Measurements from ENCODE around the gene SYAP1. TPM values are rescaled to one million over a fixed set of nuclear protein-coding genes. Genes with fewer than 3 reads are reported as not detected.
A peak's percentile ranks its signal among the peaks of the same experiment; 100 is the strongest.

Gene SYAP1
- total and polyA plus RNA-seq, 9 of the 15 experiments (the other 6 are each of a cell fraction or from before 2014, with no cell fraction given), result 5.7 to 35.3 (median 27.6) TPM

GRCh38 chrX:16748425-16748824, 29.0 kb downstream of the SYAP1 start (continued):
- TF ChIP-seq, protein P1, sequence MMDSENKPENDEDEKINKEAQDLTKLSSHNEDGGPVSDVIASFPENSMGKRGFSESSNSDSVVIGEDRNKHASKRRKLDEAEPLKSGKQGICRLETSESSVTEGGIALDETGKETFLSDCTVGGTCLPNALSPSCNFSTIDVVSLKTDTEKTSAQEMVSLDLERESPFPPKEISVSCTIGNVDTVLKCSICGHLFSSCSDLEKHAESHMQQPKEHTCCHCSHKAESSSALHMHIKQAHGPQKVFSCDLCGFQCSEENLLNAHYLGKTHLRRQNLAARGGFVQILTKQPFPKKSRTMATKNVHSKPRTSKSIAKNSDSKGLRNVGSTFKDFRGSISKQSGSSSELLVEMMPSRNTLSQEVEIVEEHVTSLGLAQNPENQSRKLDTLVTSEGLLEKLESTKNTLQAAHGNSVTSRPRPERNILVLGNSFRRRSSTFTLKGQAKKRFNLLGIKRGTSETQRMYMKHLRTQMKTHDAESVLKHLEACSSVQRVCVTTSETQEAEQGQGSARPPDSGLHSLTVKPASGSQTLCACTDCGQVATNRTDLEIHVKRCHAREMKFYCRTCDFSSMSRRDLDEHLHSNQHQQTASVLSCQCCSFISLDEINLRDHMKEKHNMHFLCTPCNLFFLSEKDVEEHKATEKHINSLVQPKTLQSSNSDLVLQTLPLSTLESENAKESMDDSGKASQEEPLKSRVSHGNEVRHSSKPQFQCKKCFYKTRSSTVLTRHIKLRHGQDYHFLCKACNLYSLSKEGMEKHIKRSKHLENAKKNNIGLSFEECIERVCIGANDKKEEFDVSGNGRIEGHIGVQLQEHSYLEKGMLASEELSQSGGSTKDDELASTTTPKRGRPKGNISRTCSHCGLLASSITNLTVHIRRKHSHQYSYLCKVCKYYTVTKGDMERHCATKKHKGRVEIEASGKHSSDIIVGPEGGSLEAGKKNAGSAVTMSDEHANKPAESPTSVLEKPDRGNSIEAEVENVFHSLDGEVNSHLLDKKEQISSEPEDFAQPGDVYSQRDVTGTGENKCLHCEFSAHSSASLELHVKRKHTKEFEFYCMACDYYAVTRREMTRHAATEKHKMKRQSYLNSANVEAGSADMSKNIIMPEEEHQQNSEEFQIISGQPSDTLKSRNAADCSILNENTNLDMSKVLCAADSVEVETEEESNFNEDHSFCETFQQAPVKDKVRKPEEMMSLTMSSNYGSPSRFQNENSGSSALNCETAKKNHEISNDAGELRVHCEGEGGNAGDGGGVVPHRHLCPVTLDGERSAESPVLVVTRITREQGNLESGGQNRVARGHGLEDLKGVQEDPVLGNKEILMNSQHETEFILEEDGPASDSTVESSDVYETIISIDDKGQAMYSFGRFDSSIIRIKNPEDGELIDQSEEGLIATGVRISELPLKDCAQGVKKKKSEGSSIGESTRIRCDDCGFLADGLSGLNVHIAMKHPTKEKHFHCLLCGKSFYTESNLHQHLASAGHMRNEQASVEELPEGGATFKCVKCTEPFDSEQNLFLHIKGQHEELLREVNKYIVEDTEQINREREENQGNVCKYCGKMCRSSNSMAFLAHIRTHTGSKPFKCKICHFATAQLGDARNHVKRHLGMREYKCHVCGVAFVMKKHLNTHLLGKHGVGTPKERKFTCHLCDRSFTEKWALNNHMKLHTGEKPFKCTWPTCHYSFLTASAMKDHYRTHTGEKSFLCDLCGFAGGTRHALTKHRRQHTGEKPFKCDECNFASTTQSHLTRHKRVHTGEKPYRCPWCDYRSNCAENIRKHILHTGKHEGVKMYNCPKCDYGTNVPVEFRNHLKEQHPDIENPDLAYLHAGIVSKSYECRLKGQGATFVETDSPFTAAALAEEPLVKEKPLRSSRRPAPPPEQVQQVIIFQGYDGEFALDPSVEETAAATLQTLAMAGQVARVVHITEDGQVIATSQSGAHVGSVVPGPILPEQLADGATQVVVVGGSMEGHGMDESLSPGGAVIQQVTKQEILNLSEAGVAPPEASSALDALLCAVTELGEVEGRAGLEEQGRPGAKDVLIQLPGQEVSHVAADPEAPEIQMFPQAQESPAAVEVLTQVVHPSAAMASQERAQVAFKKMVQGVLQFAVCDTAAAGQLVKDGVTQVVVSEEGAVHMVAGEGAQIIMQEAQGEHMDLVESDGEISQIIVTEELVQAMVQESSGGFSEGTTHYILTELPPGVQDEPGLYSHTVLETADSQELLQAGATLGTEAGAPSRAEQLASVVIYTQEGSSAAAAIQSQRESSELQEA (IDR thresholded peaks at IDR 0.05; ENCODE audit: low read depth), result no peak

DNA sequence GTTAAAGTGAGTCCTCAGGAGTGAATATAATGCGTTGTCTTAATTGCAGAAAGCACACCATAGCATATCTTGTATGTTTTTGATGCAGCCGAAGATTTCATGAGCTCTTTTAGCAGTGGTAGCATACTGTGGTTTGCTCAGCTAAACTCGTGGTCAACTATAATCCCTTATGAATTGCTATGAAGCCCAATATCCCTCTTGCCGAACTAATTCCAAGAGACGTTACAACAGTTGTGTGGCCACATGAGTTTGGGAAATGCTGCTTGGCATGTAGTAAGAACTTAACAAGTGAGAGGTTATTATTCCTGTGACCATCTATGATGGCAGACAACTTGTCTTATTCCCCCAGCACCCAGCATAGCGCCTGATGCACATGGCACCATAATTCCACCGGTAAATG, 30.7 kb downstream of the SYAP1 start:
- in situ Hi-C loops (cut with MboI), result no loop called here
- Histone ChIP-seq H3K9me1 (ENCODE audit: control insufficient read depth, insufficient read depth, low read length) (no peaks in the 10 kb centered on the region), H4K20me1 (replicated peaks; ENCODE audit: control insufficient read depth, insufficient read depth, low read length) (no peaks in the 10 kb centered on the region), H3K36me3 (ENCODE audit: control insufficient read depth, insufficient read depth, low read length) (peaks cover 53% of the 10 kb centered on the region), H2AFZ (ENCODE audit: low read depth, low read length) (no peak overlapping the region), H3K27ac (ENCODE audit: extremely low read depth, low read depth, low read length) (no peak overlapping the region), H3K4me2 (ENCODE audit: insufficient read depth, low read length) (no peak overlapping the region), H3K9me3 (replicated peaks; ENCODE audit: control insufficient read depth, insufficient read depth, low read depth, low read length) (no peaks in the 10 kb centered on the region), H3K4me1 (replicated peaks in 1 of 2; ENCODE audit: control insufficient read depth in 2 of 2, insufficient read depth in 2 of 2, low read length in 2 of 2) (no peaks in the 10 kb centered on the region), H3K27me3 (ENCODE audit: control insufficient read depth in 2 of 2, insufficient read depth in 2 of 2, low read length in 2 of 2) (no peaks in the 10 kb centered on the region), H3K9ac (ENCODE audit: insufficient read depth in 1 of 2, low read depth in 2 of 2, low read length in 2 of 2) (no peak overlapping the region), H3K4me3 (no peak overlapping the region), H3K79me2 (ENCODE audit: control insufficient read depth, insufficient read depth, low read length) (no peaks in the 10 kb centered on the region; the same call in 2 of the 3 replicates)
- CTCF ChIA-PET (ENCODE audit: low intra/inter-chr PET ratio), result no interaction called here
- no peak for DNase-seq (ENCODE audit: extremely low read depth in 1 of 4, low spot score in 3 of 4)
- WGBS (ENCODE audit: insufficient coverage, low coverage, missing lambda C conversion rate), result 94% methylated on average over 7 of the region's 7 CpGs
- no peak for ATAC-seq
- no peak for FAIRE-seq
- intact Hi-C loops (cut with micrococcal nuclease), result no loop called here
- TSS peak; percentile 26 for BruUV-seq (replicated peaks)
- POLR2A ChIA-PET, result interaction anchor here (1.6 kb wide), 1 partner anchor 22 kb away, joined by 4 read pairs; no protein-coding TSS in a partner anchor
- TF ChIP-seq PURB (CRISPR knock-in tag; IDR thresholded peaks at IDR 0.05; ENCODE audit: low read depth) (no peak), RBBP5 (IDR thresholded peaks at IDR 0.05; ENCODE audit: borderline replicate concordance, insufficient read depth, low read length, poor library complexity, severe bottlenecking) (no peak), BACH1 (tag; IDR thresholded peaks at IDR 0.05) (no peak), CREB5 (CRISPR knock-in tag; IDR thresholded peaks at IDR 0.05) (no peak)
- TF ChIP-seq, protein P2, sequence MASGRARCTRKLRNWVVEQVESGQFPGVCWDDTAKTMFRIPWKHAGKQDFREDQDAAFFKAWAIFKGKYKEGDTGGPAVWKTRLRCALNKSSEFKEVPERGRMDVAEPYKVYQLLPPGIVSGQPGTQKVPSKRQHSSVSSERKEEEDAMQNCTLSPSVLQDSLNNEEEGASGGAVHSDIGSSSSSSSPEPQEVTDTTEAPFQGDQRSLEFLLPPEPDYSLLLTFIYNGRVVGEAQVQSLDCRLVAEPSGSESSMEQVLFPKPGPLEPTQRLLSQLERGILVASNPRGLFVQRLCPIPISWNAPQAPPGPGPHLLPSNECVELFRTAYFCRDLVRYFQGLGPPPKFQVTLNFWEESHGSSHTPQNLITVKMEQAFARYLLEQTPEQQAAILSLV (tag; IDR thresholded peaks at IDR 0.05), result no peak
- TF ChIP-seq, protein P3, sequence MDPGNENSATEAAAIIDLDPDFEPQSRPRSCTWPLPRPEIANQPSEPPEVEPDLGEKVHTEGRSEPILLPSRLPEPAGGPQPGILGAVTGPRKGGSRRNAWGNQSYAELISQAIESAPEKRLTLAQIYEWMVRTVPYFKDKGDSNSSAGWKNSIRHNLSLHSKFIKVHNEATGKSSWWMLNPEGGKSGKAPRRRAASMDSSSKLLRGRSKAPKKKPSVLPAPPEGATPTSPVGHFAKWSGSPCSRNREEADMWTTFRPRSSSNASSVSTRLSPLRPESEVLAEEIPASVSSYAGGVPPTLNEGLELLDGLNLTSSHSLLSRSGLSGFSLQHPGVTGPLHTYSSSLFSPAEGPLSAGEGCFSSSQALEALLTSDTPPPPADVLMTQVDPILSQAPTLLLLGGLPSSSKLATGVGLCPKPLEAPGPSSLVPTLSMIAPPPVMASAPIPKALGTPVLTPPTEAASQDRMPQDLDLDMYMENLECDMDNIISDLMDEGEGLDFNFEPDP (CRISPR knock-in tag; IDR thresholded peaks at IDR 0.05), result no peak

All from K562 (cell line).